ENCODE data around the gene FAM120C. TPM values are rescaled to one million over a fixed set of nuclear protein-coding genes. Genes with fewer than 3 reads are reported as not detected.

FAM120C gene
- total RNA-seq, 1 experiment from 2014 or later, result 6.1 TPM

- no peak for TF ChIP-seq CEBPB (IDR thresholded peaks at IDR 0.05; ENCODE audit: low read depth)
- no peak for TF ChIP-seq ELF1 (IDR thresholded peaks at IDR 0.05; ENCODE audit: borderline replicate concordance, low read depth)
- TF ChIP-seq ZNF274 (IDR thresholded peaks at IDR 0.05; ENCODE audit: low read depth, low read length), result no peak
- no peak for TF ChIP-seq EZH2 (IDR thresholded peaks at IDR 0.05)
- no peak for TF ChIP-seq ZFX (IDR thresholded peaks at IDR 0.05)
- BruUV-seq (replicated peaks), result no TSS peak
- no peaks in the 10 kb centered on the region for H4K20me1 ChIP-seq (ENCODE audit: insufficient read depth)
- no peak for DNase-seq (ENCODE audit: low read depth, low spot score)
- ChIA-PET RAD21 (ENCODE audit: low non-redundant PET in 1 of 2, low total read pairs in 2 of 2, uncharacterized antibody in 2 of 2, unreplicated experiment in 2 of 2) (no interaction called here), POLR2A (no interaction called here), CTCF (no interaction called here)
- no peaks in the 10 kb centered on the region for H3K9me2 ChIP-seq (ENCODE audit: insufficient read depth)
- no peaks in the 10 kb centered on the region for H3K4me1 ChIP-seq (ENCODE audit: control insufficient read depth in 1 of 2, insufficient read depth in 2 of 2, low read length in 2 of 2)
- ATAC-seq, result no peak
- H2AFZ ChIP-seq (ENCODE audit: low read depth, low read length, poor library complexity, severe bottlenecking), result no peak overlapping the region
- H3K4me2 ChIP-seq (ENCODE audit: low read length), result no peak overlapping the region
- H3K27me3 ChIP-seq (ENCODE audit: insufficient read depth, low read length), result no peaks in the 10 kb centered on the region
- H3K9me3 ChIP-seq (ENCODE audit: control insufficient read depth in 1 of 2, insufficient read depth in 1 of 2, low read depth in 1 of 2, low read length in 2 of 2), result no peaks in the 10 kb centered on the region
- intact Hi-C loops (cut with micrococcal nuclease), result no loop called here
- H3K36me3 ChIP-seq (ENCODE audit: control insufficient read depth in 1 of 2, insufficient read depth in 2 of 2, low read length in 2 of 2), result no peaks in the 10 kb centered on the region
- no peaks in the 10 kb centered on the region for H3K79me2 ChIP-seq (ENCODE audit: insufficient read depth, low read length)
- H3K27ac ChIP-seq (ENCODE audit: low read depth, low read length), result no peak overlapping the region
- no peak overlapping the region for H3K9ac ChIP-seq (ENCODE audit: low read length)
- no peak overlapping the region for H3K4me3 ChIP-seq (replicated peaks in 1 of 2; ENCODE audit: low read depth in 1 of 2, low read length in 2 of 2)
Measured at GRCh38 chrX:54208531-54208930, 25.5 kb upstream of the FAM120C start.

GRCh38 chrX:54198262-54198661 lies 15.2 kb upstream of the FAM120C start:
- no peak overlapping the region for H2AFZ ChIP-seq (ENCODE audit: low read depth, low read length, poor library complexity, severe bottlenecking)
- DNase-seq (ENCODE audit: low read depth, low spot score) (no peak), ATAC-seq (no peak)
- no TSS peak for BruUV-seq (replicated peaks)
- H3K4me1 ChIP-seq (ENCODE audit: control insufficient read depth in 1 of 2, insufficient read depth in 2 of 2, low read length in 2 of 2), result no peaks in the 10 kb centered on the region
- no peak overlapping the region for H3K4me3 ChIP-seq (replicated peaks in 1 of 2; ENCODE audit: low read depth in 1 of 2, low read length in 2 of 2)
- H3K27ac ChIP-seq (ENCODE audit: low read depth, low read length), result no peak overlapping the region
- no peaks in the 10 kb centered on the region for H3K27me3 ChIP-seq (ENCODE audit: insufficient read depth, low read length)
- RAD21 ChIA-PET (ENCODE audit: low non-redundant PET in 1 of 2, low total read pairs in 2 of 2, uncharacterized antibody in 2 of 2, unreplicated experiment in 2 of 2), result no interaction called here
- no peak overlapping the region for H3K4me2 ChIP-seq (ENCODE audit: low read length)
- CTCF ChIA-PET, result no interaction called here
- H3K9ac ChIP-seq (ENCODE audit: low read length), result no peak overlapping the region
- intact Hi-C loops (cut with micrococcal nuclease), result no loop called here
- no peaks in the 10 kb centered on the region for H4K20me1 ChIP-seq (ENCODE audit: insufficient read depth)
- no peaks in the 10 kb centered on the region for H3K36me3 ChIP-seq (ENCODE audit: control insufficient read depth in 1 of 2, insufficient read depth in 2 of 2, low read length in 2 of 2)
- no peaks in the 10 kb centered on the region for H3K9me2 ChIP-seq (ENCODE audit: insufficient read depth)
- H3K79me2 ChIP-seq (ENCODE audit: insufficient read depth, low read length), result no peaks in the 10 kb centered on the region
- POLR2A ChIA-PET, result no interaction called here
- H3K9me3 ChIP-seq (ENCODE audit: control insufficient read depth in 1 of 2, insufficient read depth in 1 of 2, low read depth in 1 of 2, low read length in 2 of 2), result no peaks in the 10 kb centered on the region
- TF ChIP-seq FOSL1 (IDR thresholded peaks at IDR 0.05; ENCODE audit: low read depth) (no peak), EZH2 (IDR thresholded peaks at IDR 0.05) (no peak), MAX (IDR thresholded peaks at IDR 0.05) (no peak), RAD21 (IDR thresholded peaks at IDR 0.05; ENCODE audit: low read depth) (no peak), ELF1 (IDR thresholded peaks at IDR 0.05; ENCODE audit: borderline replicate concordance, low read depth) (no peak), EZH2phosphoT487 (IDR thresholded peaks at IDR 0.05; ENCODE audit: borderline replicate concordance) (no peak), YY1 (IDR thresholded peaks at IDR 0.05; ENCODE audit: extremely low read depth, insufficient replicate concordance, low read depth, low read length) (no peak), SRF (IDR thresholded peaks at IDR 0.05; ENCODE audit: low read depth) (no peak), ZNF274 (IDR thresholded peaks at IDR 0.05; ENCODE audit: low read depth, low read length) (no peak), TCF7L2 (IDR thresholded peaks at IDR 0.05; ENCODE audit: borderline replicate concordance, extremely low read depth, insufficient read depth, insufficient read length) (no peak), ZFX (IDR thresholded peaks at IDR 0.05) (no peak), POLR2AphosphoS5 (IDR thresholded peaks at IDR 0.05; ENCODE audit: low read depth, low read length) (no peak), CBX3 (IDR thresholded peaks at IDR 0.05; ENCODE audit: low read depth) (no peak), CTCF (IDR thresholded peaks at IDR 0.05 in 2 of 3, conservative IDR thresholded peaks at IDR 0.05 in 1 of 3; ENCODE audit: borderline replicate concordance in 1 of 3, insufficient read depth in 1 of 3, low read depth in 2 of 3, low read length in 2 of 3) (no peak), ZBTB33 (IDR thresholded peaks at IDR 0.05; ENCODE audit: extremely low read depth, insufficient replicate concordance, low read length) (no peak)
